Stimulated activated CD4-positive, alpha-beta T cell treated with anti-CD3 and anti-CD28 coated beads, TNF-alpha, amount 100 ng/mL, for 48 hours (primary cell): ENCODE measurements around the gene POLR2C.

Source experiments
- DNase-seq, 3 donors: peaks; one replicate each; pipeline ENCODE4 v3.0.0-alpha.2; 2020; ENCODE audit warnings: low read depth in 3 of 3

POLR2C gene

DNA sequence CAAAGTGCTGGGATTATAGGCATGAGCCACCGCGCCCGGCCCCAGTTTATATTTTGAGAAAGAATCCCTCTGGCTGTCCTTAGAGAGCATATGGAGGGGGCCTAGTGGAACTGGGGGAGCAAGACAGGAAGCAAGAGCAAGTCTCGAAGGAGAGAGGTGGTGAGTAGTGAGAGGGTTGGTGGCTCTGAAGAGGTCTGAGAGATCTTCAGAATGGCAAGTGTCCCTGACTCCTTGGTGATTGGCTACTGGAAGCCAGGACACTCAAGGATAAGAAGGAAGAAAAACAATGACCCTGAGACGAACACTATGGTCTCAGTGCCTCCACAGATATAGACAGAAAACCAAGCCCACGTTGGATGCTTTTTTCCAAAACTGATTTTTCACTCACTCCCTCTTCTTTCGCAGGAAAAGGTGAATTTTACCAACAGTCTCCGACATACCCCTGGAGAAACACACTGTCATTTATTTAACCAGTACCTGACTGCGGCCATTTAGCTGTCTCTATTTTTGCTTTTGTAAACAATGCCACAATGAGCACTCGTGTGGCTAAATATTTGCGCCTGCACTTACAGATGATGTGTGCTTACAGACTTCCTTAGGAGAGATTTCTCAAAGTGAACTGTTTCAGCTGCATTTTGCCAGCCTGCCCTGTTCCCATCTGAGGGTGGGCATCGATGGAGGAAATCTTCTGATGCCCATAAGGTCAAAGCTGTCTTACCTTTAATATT is 39.7 kb downstream of the POLR2C start:
- no peak for DNase-seq

GRCh38 chr16:57503366-57503765 is 40.9 kb downstream of the POLR2C start:
- DNase-seq, result no peak

DNA sequence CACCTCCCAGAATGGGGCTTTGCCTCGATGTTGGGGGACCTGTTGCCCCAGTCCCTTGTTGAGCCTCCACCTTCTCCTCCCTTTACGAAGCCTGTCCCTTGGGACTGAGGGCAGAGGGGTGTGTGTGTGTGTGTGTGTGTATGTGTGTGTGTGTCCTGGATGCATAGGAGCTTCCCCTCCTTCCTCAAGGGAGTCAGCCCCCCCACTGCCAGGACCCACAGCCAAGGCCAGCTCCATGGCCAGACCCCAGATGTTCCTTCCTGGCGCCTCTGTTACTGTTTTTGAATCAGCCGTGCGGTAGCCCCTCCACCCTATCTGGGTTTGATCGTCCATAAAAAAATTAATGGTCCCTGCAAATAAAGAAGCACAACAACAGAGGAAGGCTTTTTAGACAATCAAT is 41.5 kb downstream of the POLR2C start:
- DNase-seq, result no peak

- no peak for DNase-seq
Observed at GRCh38 chr16:57504491-57504890, 42.0 kb downstream of the POLR2C start.

- DNase-seq, result no peak
Observed at GRCh38 chr16:57505169-57505568, 42.7 kb downstream of the POLR2C start.

GRCh38 chr16:57507136-57508034 is 44.9 kb downstream of the POLR2C start:
- no peak for DNase-seq

- no peak for DNase-seq
Observed at GRCh38 chr16:57508035-57508425, 45.6 kb downstream of the POLR2C start.

- no peak for DNase-seq
Observed at GRCh38 chr16:57509231-57509923, 46.9 kb downstream of the POLR2C start.

DNA sequence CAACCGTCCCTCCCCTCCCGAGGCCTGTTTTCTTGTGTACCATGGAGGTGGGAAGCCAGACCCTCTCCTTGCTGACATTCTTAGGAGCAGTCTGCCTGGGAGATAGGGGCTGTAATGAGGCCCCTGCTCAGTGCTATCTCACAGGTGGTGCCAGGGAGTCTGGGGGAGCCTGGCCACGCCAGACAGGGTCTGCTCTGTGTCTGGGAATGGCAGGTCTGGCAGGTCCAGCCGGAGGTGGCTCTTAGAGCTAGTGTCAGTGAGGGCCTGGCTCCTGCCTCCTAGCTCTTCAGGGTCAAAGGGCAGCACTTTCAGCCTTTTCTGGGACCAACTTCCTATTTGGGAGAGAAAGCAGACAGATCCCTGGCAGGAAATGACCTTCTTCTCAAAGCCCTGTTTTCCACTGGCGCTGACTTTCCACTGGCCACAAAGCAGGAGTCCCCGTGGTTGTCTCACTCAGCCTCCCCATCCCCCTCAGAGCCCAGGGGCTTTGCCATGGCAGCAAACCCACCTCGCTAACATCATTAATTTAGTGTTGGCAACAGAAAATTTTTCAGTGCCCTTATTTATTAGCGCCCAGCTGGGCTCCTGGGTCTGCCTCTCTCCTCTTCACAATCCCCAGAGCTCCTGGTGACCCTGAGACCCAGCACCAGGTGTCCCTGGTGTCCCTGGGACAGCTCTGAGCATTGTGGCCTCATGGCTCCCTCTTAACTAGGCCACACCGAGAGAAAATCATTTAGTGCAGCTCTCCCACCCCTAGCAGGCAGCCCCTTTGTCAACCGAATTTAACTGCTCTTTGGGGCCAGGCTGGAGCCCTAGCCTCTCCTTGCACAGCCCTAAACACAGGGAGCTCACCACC is 47.8 kb downstream of the POLR2C start:
- DNase-seq, result no peak

- no peak for DNase-seq
Observed at GRCh38 chr16:57512296-57513001, 50.0 kb downstream of the POLR2C start.

DNA sequence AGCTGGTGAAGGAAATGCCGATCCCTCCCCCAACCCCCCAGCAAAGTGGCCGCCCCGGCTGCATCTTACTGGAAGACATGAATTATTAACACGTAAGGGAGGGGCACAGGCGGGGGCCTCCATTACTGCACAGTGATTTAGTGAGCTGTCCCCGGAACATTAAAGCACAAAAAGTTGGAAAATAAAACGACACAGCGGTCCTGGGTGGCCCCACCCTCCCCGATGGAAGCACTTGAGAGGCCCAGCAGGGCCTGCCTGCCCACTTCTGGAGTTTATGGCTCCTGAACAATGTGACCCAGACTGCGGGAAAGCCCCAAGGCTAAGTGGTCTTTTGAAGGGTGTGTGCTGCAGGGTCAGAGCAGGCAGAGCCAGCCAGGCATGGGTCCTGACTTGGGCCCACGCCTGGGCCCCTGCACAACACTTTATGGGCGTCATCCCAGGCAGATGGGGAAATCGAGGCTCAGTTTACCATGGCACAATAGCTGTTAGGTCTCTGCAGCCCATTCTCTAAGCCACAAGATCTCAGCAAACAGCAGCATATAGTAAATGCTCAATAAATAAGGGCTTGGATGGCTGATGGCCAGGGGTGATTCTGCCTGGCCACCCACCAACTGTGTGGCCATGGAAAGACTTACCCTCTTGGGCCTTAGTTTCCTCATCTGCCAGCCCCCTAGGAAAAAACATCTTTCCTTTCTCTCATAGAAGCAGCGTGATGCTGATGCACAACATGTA is 51.1 kb downstream of the POLR2C start:
- no peak for DNase-seq

DNA sequence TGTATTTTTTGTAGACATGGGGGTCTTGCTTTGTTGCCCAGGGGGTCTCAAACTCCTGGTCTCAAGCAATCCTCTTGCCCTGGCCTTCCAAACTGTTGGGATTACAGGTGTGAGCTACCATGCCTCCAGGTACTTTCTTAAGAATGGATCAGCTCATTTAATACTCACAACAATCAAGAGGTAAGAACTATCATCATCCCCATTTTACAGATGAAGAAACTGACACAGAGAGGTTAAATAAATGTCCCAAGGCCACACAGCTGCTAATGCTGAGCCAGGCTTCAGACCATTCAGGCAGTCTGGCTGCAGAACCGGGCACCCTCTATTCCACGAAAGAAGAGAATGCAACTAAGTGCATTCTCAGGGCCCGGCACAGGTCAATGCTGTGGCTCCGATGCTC is 51.9 kb downstream of the POLR2C start:
- DNase-seq, result no peak

DNA sequence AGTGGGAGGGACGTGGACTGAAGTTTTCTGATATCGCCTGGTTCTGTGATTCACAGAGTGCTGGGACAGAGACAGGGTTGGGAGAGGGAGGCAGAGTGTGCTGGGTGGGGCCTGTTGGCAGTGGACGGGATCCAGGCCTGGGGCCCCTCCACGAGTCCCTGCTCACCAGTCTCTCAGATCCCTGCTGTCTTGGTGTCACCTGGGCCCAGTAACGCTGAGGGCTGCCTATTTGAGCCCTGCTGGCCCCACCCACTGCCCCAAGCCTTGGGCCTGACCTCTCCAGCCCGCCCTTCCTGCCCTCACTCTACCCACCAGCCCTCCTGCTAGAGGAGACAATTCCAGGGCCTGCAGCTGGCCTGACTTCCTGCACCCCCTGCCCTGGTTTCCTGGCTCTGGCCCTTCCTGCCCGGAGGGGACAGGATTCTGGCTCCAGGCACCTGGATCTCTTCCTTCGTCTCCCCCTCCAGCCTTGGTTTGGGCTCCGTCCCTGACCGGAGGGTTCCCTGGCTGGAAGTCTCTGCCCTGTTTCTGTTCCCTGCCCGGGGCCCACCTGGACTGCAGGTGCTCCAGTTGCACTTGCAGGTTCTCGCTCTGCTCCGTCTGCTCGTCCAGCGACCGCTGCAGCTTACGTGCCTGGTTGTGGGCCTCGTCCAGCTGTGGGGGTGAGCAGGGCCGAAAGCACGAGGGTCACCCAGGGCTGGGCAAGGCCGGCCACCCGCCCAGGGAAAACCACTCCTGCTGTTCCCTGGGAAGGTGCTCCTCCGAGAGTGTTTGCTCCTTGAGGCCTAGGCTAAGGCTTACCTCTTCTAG is 52.5 kb downstream of the POLR2C start:
- no peak for DNase-seq

DNA sequence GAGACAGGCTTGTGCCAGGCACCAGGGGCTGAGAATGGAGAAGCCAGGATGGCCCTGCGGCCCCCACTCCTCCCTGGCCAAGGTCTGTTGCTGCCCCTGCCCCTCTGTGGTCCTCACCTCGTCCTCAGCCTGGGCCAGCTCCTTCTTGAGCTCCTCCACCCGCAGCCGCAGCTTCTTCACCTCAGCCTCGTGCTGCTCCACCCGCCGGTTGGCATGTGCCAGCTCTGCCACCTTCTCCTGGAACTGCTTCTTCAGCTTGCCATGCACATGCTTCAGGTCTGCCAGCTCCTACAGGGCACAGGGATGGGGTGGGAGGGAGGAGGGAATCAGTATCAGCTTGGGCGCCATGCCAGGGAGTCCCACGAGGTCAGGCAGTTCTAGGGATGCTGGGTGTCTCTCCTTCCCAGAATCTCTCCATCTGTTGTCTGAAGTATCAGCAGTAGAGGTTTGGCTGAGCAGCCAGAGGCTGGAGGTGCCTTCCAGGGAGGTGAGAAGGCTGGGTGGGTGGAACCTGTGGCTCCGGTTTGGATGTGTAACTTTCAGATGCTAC is 53.8 kb downstream of the POLR2C start:
- DNase-seq, result no peak

DNA sequence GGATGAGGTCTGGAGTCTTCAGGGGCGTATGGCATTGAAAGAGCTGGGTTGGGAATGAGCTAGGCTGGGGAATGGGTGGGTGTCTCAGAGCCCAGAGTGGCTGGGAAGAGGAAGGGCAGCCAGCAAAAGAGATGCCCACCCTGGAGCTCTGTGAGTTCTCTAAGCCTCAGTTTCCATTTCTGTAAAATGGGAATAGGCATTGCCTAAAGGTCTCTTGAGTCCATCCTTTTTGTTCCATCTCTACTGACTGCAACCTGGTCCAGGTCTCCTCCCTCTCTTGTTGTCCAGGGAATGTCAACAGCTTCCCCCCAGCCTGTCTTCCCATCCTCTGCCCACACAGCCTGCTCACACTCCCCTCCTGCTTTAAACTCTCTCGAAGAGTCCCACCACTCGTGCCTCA is 54.3 kb downstream of the POLR2C start:
- DNase-seq, result no peak

DNA sequence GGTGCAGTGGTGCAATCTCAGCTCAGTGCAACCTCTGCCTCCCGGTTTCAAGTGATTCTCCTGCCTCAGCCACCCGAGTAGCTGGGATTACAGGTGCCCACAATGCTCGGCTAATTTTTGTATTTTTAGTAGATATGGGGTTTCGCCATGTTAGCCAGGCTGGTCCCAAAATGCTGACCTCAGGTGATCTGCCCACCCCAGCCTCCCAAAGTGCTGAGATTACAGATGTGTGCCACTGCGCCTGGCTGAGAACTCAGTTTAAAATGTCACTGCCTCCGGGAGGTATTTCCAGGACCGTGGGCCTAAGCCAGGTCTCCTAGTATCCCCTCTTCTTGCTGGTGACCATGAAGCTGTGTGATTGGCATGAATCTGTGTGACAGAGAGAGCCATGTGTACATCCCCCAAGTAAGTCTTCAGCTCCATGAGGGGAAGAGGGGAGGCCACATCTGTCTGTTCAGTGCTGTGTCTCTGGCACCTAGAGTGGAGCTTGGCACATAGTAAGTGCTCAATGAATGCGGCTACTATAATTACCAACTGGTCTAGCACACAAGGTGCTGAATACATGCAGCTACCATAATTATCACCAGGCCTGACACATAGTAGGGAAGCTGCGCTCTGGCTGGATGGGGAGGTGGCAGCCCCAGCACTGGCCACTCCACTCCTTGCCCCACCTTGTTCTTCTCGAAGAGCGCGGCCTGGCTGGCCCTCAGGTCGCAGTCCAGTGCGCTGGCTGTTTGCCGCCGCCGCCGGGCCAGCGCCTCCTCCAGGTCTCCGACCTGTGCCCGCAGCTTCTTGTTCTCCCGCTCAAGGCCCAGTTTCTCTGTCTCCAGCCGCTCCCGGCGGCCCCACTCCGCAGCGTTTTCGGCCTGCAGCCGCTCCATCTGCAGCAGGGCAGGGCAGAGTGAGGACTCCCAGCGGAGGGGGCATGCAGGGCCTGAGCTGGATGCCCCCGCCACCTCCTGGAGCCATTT is 55.2 kb downstream of the POLR2C start:
- DNase-seq, result no peak

GRCh38 chr16:57518520-57518919 is 56.0 kb downstream of the POLR2C start:
- DNase-seq, result no peak

DNA sequence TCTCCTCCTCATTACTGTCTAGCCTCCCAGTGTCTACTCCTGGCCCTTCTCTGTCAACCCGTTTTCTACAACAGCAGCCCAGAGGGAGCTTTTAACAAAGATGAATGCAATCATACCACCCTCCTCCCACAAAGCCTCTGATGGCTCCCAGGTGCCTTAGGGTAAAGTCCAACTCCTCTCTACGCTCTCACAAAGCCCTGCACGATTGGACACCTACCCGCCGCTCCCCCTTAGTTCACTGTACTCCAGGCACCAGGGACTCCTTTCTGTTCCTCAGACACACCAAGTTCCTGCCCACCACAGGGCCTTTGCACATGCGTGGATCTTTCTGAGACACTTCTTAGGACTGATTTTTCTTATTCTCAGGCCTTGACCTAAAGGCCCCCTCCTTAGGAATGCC is 56.4 kb downstream of the POLR2C start:
- DNase-seq, result no peak
